Inflammatory macrophage treated with lipopolysaccharide for 4 hours (primary cell): ENCODE data around the gene BFSP2.
"Not testable (repeated sequence)": the region's sequence is repeated elsewhere in the genome, so short reads cannot be mapped to it uniquely, and the experiment has no call there.

ENCODE experiments used
- DNase-seq: peaks from one replicate; pipeline ENCODE4 v3.0.0-alpha.2; 2020

BFSP2 gene

DNA sequence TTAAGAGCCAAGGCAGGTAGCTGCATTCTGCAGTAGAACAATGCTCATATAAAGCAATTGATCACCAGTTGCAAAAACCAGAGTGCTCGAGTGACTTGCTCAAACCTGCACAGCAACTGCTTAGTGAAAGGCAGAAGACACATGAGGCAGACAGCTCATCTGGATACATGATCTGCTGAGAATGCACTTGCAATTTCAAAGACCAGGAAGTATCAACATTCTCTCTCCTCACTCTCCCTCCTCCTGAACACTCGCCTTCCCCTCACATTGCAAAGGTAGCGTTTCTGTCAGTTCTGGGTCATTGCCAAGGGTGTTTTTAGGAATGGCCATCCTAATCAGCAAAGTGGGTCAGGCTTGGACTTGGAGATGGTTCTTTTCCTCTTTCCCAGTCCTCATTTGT is 61.0 kb downstream of the BFSP2 start:
- DNase-seq = no peak

DNA sequence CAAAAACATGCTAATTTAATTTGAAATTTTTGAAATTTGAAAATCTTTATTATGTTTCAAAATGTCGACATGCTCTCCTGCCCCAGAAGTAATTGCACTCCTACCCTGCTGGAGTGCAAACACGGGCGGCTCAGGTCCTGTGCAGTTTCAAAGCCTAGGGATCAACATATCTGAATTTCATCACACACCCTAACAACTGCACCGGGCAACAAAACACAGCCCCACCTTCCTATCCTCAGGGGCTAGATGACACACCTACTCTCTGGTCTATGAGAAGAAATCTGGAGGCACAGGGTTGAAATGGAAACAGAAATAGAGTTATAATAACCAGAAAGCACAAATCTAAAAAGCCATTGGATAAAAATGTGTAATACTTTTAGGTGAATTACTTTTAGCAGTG is 61.4 kb downstream of the BFSP2 start:
- DNase-seq = no peak

DNA sequence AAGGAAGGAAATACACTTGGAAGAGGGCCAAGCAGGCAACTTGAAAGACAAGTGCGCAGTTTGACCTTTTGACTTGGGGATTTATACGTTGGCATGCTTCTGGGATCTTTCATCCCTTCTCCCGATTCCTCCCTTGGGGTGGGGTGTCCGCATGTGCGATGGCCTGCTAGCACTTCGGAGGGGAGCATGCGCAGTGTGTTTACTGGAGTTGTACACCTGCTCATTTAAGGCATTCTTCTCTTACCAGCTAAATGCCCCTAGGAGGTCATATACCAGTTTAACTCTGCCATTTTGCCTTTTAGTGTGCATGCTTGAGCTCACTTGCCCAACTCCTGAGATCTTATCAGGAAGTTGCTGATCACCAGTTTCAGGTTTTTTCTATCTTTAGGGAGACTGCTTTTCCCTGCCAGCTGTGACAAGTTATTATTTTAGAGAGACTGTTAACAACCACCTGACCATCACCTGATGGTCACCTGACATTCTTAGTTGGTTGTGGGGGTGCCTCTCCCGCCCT is 63.5 kb downstream of the BFSP2 start:
- DNase-seq = no peak

DNA sequence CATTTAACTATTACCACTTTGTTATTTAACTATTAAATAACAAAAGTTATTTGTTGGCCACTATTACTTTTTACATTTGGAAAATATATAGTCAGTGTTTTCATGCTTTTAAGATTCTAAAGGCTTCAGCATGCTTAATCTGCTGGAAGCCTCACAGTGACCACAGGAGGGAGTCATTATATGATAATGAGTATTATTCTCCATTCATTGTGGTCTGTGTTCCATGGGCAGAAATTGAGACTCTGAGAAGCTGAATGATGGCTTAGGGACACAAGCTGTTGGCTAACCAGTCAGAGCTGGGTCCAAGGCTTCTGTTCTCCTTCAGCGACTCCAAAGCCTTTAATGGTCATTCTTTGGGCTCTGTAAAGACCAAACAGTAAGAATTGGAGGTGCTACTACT is 64.7 kb downstream of the BFSP2 start:
- DNase-seq = peak; percentile 24

DNA sequence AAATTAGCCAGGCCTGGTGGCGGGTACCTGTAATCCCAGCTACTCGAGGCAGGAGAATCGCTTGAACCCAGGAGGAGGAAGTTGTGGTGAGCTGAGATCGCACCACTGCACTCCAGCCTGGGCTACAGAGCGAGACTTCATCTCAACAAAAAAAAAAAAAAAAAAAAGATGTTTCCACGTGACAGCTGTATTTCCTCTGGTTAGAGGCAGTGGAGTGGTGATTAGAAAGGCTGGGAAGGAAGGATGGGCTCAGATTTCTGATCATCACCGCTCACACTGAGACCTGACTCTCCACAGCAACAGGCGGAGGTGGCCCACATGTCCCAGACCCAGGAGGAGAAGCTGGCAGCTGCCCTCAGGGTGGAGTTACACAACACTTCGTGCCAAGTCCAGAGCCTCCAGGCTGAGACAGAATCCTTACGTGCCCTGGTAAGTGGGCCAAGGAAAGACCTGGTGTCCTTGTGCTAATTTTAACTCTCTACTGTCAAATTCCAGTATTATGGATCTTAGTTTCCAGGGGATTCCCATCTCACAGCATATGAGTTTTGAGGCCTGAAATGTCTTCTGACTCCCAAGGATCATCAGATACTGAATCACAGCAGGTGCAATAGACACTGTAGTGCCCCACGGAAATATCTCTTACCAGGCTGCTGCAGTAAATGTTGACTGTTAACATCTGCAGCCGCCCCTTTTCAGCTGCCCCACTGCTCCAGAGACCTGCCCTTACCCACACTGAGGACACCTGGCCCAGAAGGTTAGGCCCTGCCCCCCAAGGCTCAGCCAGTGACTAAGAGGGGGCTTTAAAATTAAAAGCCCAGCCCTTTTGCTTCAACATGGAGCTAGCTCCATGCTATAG is 66.9 kb downstream of the BFSP2 start:
- no peak for DNase-seq

DNA sequence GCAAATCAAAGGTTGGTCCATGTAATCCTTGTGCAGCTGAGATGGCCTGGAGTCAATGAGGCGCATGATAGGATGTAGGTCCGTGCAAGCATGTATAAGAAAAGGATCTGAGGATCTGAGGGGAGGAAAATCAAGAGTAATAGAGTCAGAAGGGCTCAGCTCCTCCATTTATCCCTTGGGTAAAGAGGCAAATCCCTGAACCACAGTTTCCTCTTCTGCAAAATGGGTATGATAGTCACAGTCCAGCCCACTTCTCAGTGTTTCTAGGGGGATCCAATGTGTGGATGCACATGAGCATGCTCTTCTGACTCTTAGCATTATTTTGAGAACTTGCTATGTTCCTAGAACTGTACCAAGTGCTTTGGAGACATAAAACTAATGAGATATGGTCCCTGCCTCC is 67.9 kb downstream of the BFSP2 start:
- no peak for DNase-seq

DNA sequence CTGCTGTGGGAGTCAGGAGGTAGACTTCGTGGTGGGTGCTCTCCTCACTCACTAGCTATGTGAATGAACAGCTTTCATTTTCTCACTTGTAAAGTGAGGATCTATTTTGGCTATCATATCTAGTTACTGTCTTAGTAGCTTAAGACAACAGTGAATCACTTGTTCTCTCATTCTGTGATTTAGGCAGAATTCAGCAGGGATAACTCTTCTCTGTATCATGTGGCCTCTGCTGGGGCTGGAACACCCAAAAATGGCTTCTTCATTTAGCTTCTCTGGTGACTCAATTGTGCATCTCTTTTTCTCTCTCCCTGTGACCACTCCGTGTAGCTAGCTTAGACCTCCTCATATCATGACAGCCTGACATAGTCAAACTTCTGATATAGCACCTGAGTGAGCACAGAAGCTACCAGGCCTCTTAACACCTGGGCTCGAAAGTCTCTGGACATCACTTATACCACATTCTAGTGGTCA is 68.4 kb downstream of the BFSP2 start:
- DNase-seq = no peak

DNA sequence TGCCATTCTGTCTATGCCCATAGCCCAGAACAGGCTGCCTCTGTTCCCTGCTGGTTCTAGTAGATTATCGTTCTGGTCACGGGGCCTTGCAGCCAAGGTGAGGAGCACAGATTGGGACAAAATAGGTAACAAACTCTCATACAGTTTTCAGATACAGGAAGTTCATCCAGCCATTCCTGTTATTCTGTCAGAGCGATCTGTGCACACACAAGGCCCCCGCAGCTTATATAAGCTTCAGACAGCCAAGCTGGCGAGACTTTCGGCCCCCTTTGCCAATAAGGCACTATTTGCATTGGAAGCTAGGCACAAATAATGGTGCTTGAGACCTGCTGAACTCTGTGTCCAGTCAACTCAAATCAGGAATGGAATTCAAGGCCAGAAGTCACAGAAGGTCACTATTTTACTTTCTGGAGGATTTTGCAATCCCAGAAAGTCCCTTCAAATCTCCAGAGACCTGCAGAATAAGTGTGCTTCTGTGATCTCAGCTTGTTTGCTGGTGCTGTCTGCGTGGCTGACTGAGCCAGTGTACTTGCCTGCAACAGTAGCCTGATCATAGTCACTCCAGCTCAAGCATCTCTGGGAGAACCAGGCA is 69.4 kb downstream of the BFSP2 start:
- DNase-seq = peak; percentile 57

DNA sequence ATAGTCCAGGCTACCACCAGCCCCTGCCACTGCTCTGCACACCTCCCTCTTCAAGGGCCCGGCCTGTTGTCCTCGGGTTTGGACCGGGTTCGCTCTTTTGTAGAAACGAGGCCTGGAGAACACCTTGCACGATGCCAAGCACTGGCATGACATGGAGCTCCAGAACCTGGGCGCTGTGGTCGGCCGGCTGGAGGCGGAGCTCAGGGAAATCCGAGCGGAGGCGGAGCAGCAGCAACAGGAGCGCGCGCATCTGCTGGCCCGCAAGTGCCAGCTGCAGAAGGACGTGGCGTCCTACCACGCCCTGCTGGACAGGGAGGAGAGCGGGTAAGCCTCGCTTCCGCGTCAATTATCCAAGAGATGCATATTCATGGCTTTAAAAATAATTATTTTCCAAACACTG is 72.4 kb downstream of the BFSP2 start:
- DNase-seq = no peak

DNA sequence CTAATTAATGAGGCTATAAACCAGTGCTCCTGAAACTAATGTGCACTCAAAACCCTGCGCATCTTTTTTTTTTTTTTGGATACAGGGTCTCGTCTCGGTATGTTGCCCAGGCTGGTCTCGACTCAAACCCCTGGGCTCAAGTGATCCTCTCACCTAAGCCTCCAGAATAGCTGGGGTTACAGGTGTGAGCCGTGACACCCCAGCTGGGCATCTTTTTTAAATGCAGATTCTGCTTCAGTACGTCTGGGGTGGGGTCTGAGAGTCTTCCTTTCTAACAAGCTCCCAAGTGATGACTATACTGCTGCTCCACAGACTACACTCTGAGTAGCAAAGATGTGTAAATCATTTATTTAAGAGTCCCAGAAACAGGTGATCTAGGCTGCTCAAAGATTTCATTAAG is 73.0 kb downstream of the BFSP2 start:
- DNase-seq = no peak

DNA sequence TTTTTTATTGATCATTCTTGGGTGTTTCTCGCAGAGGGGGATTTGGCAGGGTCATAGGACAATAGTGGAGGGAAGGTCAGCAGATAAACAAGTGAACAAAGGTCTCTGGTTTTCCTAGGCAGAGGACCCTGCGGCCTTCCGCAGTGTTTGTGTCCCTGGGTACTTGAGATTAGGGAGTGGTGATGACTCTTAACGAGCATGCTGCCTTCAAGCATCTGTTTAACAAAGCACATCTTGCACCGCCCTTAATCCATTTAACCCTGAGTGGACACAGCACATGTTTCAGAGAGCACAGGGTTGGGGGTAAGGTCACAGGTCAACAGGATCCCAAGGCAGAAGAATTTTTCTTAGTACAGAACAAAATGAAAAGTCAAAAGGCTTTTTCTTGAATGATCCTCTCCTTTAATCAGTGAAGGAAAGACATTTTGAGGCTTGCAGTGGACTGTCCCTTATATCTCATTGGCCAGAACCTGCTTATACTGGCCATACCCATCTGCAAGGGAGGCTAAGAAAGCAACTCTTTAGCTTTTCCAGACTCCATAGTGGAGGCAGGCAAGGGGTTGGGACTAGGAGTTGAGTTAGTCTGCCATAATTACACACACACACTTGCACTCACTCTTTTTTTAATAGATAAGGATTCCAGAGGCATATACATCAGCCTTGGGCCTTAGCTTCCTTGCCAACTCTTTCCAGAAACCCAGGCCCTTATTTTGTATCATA is 73.8 kb downstream of the BFSP2 start:
- not testable (repeated sequence) for DNase-seq

DNA sequence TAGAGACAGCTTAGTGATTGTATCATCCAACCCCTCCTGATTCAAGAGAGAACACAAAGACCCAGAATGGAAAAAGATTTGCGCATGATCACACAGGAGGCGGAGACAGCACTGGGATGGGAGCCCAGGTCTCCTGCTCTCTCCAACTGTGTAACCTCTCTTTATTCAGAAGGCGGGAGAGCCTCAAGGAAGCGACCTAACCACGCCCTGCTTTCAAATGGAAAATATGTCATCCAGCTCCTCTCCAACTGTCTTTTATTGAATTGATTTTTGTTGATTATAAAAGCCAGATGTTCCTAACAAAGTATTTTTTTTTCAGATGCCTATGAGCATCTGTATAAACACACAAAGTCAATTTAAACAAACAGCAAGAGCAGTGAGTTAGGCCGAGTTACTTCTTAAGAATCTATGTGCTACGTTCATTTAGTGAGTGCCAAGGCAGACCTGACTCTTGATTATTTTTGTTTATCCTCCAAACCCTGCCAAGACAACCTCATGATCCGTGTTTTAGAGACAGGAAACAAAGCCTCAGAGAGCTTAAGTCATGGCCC is 74.5 kb downstream of the BFSP2 start:
- DNase-seq = no peak

DNA sequence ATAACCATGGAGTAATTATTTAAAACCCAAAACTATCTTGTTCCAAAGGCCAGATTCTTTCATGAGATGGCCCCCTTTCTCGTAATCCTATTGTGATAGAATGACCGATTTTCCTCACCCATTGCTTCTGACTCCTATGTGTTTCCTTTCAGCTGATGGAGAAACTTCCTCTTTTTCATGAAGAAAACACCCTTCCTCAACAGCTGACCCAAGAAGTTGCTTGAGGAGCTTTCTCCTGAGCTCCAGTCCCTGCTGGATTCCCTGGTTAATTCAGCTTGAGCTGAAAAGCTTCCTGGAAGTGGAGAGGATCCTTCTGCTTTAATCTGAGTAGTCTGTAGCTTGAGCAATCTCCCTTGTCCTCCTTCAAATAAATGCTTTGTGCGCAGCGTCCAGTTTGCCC is 75.0 kb downstream of the BFSP2 start:
- peak; percentile 70 for DNase-seq

DNA sequence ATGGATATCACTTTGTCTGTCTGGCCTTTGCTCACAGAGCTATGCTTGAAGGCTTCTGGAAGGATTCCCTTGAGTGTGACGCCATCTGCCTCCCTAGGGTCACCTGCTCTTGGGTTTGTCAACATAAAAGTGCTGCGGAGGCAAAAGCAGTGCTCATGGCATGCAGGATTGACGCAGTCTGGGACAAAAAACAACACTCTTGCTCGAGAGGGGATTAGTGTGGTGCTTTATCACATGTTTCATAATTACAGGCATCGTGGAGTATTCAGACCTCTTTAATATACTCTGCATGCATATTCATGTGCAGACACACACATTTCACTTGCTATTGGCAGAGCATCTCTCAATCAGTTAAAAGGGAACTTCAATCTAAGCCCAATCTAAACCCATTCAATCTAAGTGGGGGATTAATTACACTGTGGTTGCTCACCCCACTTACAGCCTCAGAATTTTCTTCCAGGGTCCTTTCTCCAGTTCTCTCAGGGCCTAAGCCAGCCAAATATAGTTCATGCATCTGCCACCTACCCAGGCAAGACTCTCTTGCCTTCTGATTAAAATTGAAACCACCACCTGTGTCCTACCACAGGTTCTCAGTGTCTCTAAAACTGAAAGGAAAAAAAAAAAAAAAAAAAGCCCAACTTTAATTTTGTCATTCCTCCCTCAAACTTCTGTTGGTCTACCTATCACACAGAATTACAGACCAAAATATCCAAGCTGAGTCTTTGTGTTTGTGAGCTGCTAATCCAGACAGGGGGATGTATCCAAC is 75.6 kb downstream of the BFSP2 start:
- DNase-seq = no peak

DNA sequence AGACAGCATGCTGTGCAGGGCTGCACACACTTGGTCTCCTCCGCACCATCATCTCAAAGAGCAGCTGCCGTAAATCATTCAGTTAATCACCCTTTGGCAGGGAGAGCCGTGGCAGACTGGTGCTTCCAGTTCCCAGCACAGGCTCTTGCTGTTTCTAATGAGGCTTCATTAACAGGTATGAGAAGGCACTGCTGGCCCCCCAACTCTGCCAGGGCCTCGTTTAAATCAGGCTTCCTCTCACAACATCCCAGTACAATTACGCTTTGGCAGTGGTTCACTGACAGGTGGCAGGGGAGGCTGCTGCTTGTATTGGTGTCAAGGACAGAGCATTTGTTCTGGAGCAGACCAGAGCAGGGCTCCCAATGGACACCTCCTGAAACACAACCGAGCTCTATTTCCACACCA is 77.1 kb downstream of the BFSP2 start:
- DNase-seq = no peak

DNA sequence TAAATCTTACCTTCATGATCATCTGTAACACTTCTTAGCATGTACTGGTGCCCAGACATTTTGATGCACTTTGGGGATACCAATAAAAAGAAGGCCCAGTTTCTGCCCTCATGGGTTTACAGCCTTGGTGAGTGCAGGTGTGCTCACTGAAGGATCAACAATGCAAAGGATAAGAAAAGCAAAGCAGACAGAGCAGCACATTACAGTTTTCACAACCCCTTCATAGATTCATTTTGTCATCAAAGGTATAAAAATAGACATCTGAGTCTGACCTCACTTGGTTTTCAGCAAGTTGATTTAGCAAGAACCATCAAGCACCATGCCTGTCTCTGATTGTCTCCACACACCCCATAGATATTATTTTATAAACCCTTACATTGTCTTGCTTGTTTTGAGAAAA is 77.6 kb downstream of the BFSP2 start:
- peak; percentile 17 for DNase-seq

DNA sequence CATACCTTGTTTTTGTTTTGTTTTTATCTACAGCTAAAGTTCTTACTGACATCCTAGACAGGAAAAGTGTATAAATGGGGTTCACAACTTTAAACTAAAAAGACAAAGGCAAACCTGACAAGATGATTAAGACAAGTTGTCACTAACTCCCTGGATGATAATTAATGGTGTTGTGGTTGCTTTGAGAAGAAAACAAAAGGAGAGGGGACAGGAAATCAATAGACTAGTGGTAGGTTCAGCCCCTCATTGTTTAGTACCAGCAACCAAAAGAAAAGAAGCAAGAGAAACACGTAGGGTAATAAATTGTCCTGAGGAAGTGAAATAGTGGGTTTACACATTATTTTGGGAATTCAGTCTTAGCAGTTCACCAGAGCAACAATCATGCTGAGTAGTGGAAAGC is 78.8 kb downstream of the BFSP2 start:
- DNase-seq = no peak

DNA sequence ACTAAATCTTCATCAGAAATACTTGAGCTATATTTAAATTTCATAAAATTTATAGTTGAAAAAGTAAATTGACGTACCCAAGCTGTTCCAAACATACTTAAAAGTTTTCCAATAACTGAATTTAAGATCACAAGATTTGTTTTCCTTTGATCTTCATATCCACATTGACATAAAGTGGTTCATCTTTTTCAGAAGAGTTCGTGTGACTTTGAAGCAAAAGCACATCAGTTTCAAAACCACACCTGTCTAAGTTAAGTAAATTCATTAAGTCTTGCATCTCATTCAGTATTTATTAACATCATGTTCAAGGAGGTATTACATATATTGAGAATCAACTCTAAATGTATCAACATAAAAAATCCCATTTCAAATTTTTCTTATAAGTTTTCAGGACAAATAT is 79.5 kb downstream of the BFSP2 start:
- no peak for DNase-seq

DNA sequence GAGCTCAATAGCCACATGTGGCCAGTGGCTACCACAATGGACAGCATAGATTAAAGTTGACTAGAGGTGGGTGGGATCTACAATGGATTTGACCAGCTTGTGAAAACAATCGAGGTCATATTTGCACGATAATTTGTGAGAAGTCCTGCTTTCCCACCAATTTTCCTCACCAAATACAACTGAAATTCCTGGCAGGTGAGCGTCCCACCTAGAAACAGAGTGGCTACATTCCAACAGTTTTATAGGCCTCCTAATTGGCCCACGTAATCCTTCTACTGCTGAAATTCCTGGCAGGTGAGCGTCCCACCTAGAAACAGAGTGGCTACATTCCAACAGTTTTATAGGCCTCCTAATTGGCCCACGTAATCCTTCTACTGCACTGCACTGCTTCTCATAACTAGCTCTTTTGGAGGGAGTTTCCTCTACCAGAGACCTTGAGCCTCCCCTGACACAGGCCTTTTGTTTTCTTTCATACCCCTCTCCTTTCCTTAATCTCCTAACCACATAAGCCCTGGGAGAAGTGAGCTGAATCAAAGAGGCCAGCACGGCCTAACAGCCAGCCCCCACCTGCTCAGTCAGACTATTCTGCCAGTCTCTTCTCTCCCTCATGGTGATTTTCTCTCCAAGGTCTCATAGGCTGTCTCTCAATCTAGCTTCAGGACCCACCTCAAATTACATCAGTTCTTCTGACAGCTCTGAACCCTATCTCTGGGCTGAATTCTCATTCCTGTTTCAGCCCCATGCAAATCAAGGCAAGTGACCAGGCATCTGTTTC is 80.2 kb downstream of the BFSP2 start:
- no peak for DNase-seq

DNA sequence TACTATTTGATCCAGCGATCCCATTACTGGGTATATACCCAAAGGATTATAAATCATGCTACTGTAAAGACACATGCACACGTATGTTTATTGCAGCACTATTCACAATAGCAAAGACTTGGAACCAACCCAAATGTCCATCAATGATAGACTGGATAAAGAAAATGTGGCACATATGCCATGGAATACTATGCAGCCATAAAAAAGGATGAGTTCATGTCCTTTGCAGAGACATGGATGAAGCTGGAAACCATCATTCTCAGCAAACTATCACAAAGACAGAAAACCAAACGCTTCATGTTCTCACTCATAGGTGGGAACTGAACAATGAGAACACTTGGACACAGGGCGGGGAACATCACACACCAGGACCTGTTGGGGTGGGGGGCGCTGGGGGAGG is 82.6 kb downstream of the BFSP2 start:
- not testable (repeated sequence) for DNase-seq

DNA sequence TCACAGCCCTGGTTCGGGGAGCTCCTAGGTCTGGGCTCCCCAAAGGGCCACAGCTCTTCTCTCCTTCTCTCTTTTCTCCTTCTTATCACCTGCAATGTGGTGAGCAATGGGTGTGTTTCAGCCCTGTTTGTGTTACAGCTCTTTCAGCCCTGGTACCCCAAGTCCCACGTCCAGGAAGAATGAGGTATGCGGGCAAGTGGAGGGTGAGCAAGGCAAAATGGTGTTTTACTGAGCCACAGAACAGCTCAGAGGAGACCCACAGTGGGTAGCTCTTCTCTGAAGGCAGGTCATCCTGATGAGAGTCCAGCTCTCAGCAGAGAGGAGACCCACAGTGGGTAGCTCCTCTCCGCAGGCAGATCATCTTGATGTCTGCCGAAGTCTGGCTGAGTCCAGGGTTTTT is 86.8 kb downstream of the BFSP2 start:
- DNase-seq = no peak

DNA sequence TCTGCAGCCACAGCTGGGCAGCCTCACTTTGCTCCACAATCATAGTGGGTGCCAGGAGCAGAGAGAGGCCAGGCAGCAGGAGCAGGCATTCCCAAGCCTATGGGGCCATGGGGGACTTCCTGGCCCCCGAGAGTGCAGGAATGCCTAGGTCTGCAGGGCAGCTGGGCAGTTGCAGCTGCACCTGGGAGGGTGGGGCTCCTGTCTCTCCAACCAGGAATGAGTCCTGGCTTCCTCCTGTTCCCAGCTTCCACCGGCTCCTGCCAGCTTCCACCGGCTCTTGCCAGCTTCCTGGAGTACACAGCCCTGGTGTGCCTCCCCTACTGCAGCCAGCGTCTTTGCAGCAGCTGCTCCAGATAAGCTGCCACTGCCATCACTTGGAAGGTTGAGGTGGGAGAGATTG is 87.3 kb downstream of the BFSP2 start:
- no peak for DNase-seq
